Mesenchymal stem cell (in vitro differentiated cells and primary cell): Measurements from ENCODE around the gene SEPTIN10.
A peak's percentile ranks its signal among the peaks of the same experiment; 100 is the strongest.

Experiments
- DNase-seq: peaks from one replicate; pipeline ENCODE4 v3.0.0-alpha.2; 2013
- H2AFZ ChIP-seq: one replicate; pipeline ENCODE4 v1.6.1; 2013; ENCODE audit warnings: low read depth, mild to moderate bottlenecking, control low read depth, inconsistent platforms, low read length, moderate library complexity
- H2AK5ac ChIP-seq: 2 replicates; pipeline ENCODE4 v1.6.1; 2013; ENCODE audit warnings: low read length, moderate library complexity, mild to moderate bottlenecking, inconsistent platforms; ENCODE audit not compliant: severe bottlenecking
- H2BK120ac ChIP-seq: one replicate; pipeline ENCODE4 v1.6.1; 2013; ENCODE audit warnings: low read depth, mild to moderate bottlenecking, inconsistent platforms, low read length, moderate library complexity
- H2BK12ac ChIP-seq, 2 experiments: one replicate each; pipeline ENCODE4 v1.6.1; 2013; ENCODE audit warnings: inconsistent platforms in 2 of 2, low read length in 2 of 2, mild to moderate bottlenecking in 2 of 2, moderate library complexity in 2 of 2, control low read depth in 1 of 2
- H2BK15ac ChIP-seq: one replicate; pipeline ENCODE4 v1.6.1; 2013; ENCODE audit warnings: mild to moderate bottlenecking, low read depth, inconsistent platforms; ENCODE audit not compliant: poor library complexity, severe bottlenecking
- H2BK5ac ChIP-seq: 2 replicates; pipeline ENCODE4 v1.6.1; 2013; ENCODE audit warnings: low read depth, mild to moderate bottlenecking, low read length, control low read depth, inconsistent platforms; ENCODE audit not compliant: poor library complexity, severe bottlenecking
- H3K14ac ChIP-seq, 2 experiments: one replicate each; pipeline ENCODE4 v1.6.1; 2013; ENCODE audit warnings: inconsistent platforms in 2 of 2, low read length in 2 of 2, control low read depth in 1 of 2, mild to moderate bottlenecking in 1 of 2, moderate library complexity in 1 of 2
- H3K18ac ChIP-seq, 2 experiments: one replicate each; pipeline ENCODE4 v1.6.1; 2013; ENCODE audit warnings: inconsistent platforms in 2 of 2, low read length in 2 of 2, control low read depth in 1 of 2, low read depth in 1 of 2, mild to moderate bottlenecking in 1 of 2
- H3K23ac ChIP-seq, 2 experiments: one replicate each; pipeline ENCODE4 v1.6.1; 2013; ENCODE audit warnings: inconsistent platforms in 2 of 2, low read length in 2 of 2, mild to moderate bottlenecking in 2 of 2, moderate library complexity in 2 of 2, control low read depth in 1 of 2
- H3K27ac ChIP-seq: 2 replicates; pipeline ENCODE4 v1.5.1; 2013; ENCODE audit warnings: mild to moderate bottlenecking, moderate library complexity, low read length, control low read depth, inconsistent platforms; ENCODE audit not compliant: poor library complexity, severe bottlenecking
- H3K27me3 ChIP-seq, 2 experiments: 2 replicates each; pipeline versions ENCODE4 v1.6.1 to v1.7.0; 2013; ENCODE audit warnings: low read length in 2 of 2, mild to moderate bottlenecking in 2 of 2, moderate library complexity in 2 of 2, control low read depth in 1 of 2, inconsistent platforms in 1 of 2; ENCODE audit not compliant: control insufficient read depth in 1 of 2, insufficient read depth in 1 of 2
- H3K36me3 ChIP-seq, 2 experiments: 2 replicates each; pipeline versions ENCODE4 v1.6.1 to v1.7.0; 2013; ENCODE audit warnings: low read length in 2 of 2, control low read depth in 1 of 2, inconsistent platforms in 1 of 2, low read depth in 1 of 2, mild to moderate bottlenecking in 1 of 2; ENCODE audit not compliant: insufficient read depth in 2 of 2, control insufficient read depth in 1 of 2
- H3K4ac ChIP-seq, 2 experiments: one replicate each; pipeline ENCODE4 v1.6.1; 2013; ENCODE audit warnings: inconsistent platforms in 2 of 2, low read length in 2 of 2, mild to moderate bottlenecking in 2 of 2, moderate library complexity in 2 of 2, control low read depth in 1 of 2, low read depth in 1 of 2
- H3K4me1 ChIP-seq: 2 replicates; pipeline ENCODE4 v1.6.1; 2013; ENCODE audit warnings: low read depth, low read length, control low read depth; ENCODE audit not compliant: control insufficient read depth, insufficient read depth
- H3K4me2 ChIP-seq: 2 replicates; pipeline ENCODE4 v1.6.1; 2013; ENCODE audit warnings: low read length, mild to moderate bottlenecking, inconsistent platforms; ENCODE audit not compliant: poor library complexity, severe bottlenecking
- H3K4me3 ChIP-seq, 2 experiments: 2 replicates each; pipeline versions ENCODE4 v1.5.1 to v1.7.0; 2013; ENCODE audit warnings: low read length in 2 of 2, mild to moderate bottlenecking in 2 of 2, control low read depth in 1 of 2, low read depth in 1 of 2; ENCODE audit not compliant: insufficient read depth in 1 of 2
- H3K79me1 ChIP-seq: replicated peaks from 2 replicates; pipeline ENCODE4 v1.6.1; 2013; ENCODE audit warnings: mild to moderate bottlenecking, control low read depth, low read length, inconsistent platforms; ENCODE audit not compliant: poor library complexity, severe bottlenecking
- H3K9ac ChIP-seq: 2 replicates; pipeline ENCODE4 v1.7.0; 2013; ENCODE audit warnings: mild to moderate bottlenecking, low read length, moderate library complexity
- H3K9me3 ChIP-seq: 2 replicates; pipeline ENCODE4 v1.7.0; 2013; ENCODE audit warnings: mild to moderate bottlenecking, low read length; ENCODE audit not compliant: control insufficient read depth
- H4K8ac ChIP-seq: one replicate; pipeline ENCODE4 v1.6.1; 2013; ENCODE audit warnings: inconsistent platforms, mild to moderate bottlenecking, low read length, moderate library complexity
- H4K91ac ChIP-seq: one replicate; pipeline ENCODE4 v1.6.1; 2013; ENCODE audit warnings: mild to moderate bottlenecking, low read length, inconsistent platforms
- WGBS: methylation state at CpG from one replicate; pipeline ENCODE4 v1.1.7; 2013; ENCODE audit warnings: mixed read lengths; 5-methylcytosine and 5-hydroxymethylcytosine counted together

SEPTIN10 gene

GRCh38 chr2:109513749-109514588 lies 99.8 kb downstream of the SEPTIN10 start:
- H3K9ac ChIP-seq: peak overlapping the region; percentile 92
- DNase-seq: peak; percentile 91
- 53% methylated on average over 20 of the region's 20 CpGs for WGBS
- H2BK5ac ChIP-seq: no peak overlapping the region
- H3K9me3 ChIP-seq: peaks cover 4% of the 10 kb centered on the region
- H4K91ac ChIP-seq: no peak overlapping the region
- H3K23ac ChIP-seq: no peak overlapping the region
- H2BK120ac ChIP-seq: no peak overlapping the region
- H3K4me1 ChIP-seq: peaks cover 13% of the 10 kb centered on the region
- H3K4ac ChIP-seq: no peak overlapping the region
- H3K27me3 ChIP-seq: peaks cover 0 to 30% of the 10 kb centered on the region in 2 experiments
- H3K14ac ChIP-seq: peak overlapping the region in 1 of 2 experiments; percentile 2
- no peak overlapping the region for H2AK5ac ChIP-seq
- peak overlapping the region; percentile 1 for H4K8ac ChIP-seq
- no peak overlapping the region for H3K18ac ChIP-seq
- H2BK12ac ChIP-seq: no peak overlapping the region
- no peak overlapping the region for H3K27ac ChIP-seq
- no peak overlapping the region for H3K4me2 ChIP-seq
- H3K36me3 ChIP-seq: no peaks in the 10 kb centered on the region
- H3K79me1 ChIP-seq: no peaks in the 10 kb centered on the region
- no peak overlapping the region for H2BK15ac ChIP-seq
- peak overlapping the region in 1 of 2 experiments; percentile 49 for H3K4me3 ChIP-seq
- H2AFZ ChIP-seq: no peak overlapping the region

GRCh38 chr2:109513230-109513629 lies 100.5 kb downstream of the SEPTIN10 start:
- H2BK120ac ChIP-seq: no peak overlapping the region
- no peak overlapping the region for H3K18ac ChIP-seq
- no peak overlapping the region for H3K4me2 ChIP-seq
- H3K4ac ChIP-seq: no peak overlapping the region
- H3K36me3 ChIP-seq: no peaks in the 10 kb centered on the region
- no peak overlapping the region for H2BK12ac ChIP-seq
- no peak for DNase-seq
- H3K9ac ChIP-seq: no peak overlapping the region
- H4K91ac ChIP-seq: no peak overlapping the region
- H3K79me1 ChIP-seq: no peaks in the 10 kb centered on the region
- H3K23ac ChIP-seq: no peak overlapping the region
- H3K4me1 ChIP-seq: peaks cover 13% of the 10 kb centered on the region
- H4K8ac ChIP-seq: no peak overlapping the region
- H3K14ac ChIP-seq: peak overlapping the region in 1 of 2 experiments; percentile 2
- no peak overlapping the region for H2BK15ac ChIP-seq
- no peak overlapping the region for H3K4me3 ChIP-seq
- WGBS: 99% methylated on average over 5 of the region's 5 CpGs
- no peak overlapping the region for H2AK5ac ChIP-seq
- H2BK5ac ChIP-seq: no peak overlapping the region
- H3K9me3 ChIP-seq: peaks cover 7% of the 10 kb centered on the region
- H3K27me3 ChIP-seq: peaks cover 0 to 32% of the 10 kb centered on the region in 2 experiments
- H2AFZ ChIP-seq: no peak overlapping the region
- H3K27ac ChIP-seq: no peak overlapping the region

GRCh38 chr2:109512076-109512475 lies 101.7 kb downstream of the SEPTIN10 start:
- Histone ChIP-seq H3K23ac (no peak overlapping the region), H3K27me3 (peaks cover 0 to 35% of the 10 kb centered on the region in 2 experiments), H4K8ac (no peak overlapping the region), H2AFZ (no peak overlapping the region), H3K79me1 (no peaks in the 10 kb centered on the region), H3K9ac (no peak overlapping the region), H3K18ac (no peak overlapping the region), H3K9me3 (peaks cover 7% of the 10 kb centered on the region), H3K4me1 (peaks cover 13% of the 10 kb centered on the region), H2BK15ac (no peak overlapping the region), H2BK120ac (no peak overlapping the region), H3K27ac (no peak overlapping the region), H4K91ac (no peak overlapping the region), H3K4me2 (no peak overlapping the region), H2AK5ac (no peak overlapping the region), H3K4ac (no peak overlapping the region), H3K14ac (no peak overlapping the region), H2BK5ac (no peak overlapping the region), H3K36me3 (peaks cover 0 to under 1% of the 10 kb centered on the region in 2 experiments), H3K4me3 (no peak overlapping the region), H2BK12ac (no peak overlapping the region)
- no peak for DNase-seq
- WGBS: 87% methylated on average over 5 of the region's 5 CpGs

- Histone ChIP-seq H2BK5ac (no peak overlapping the region), H3K79me1 (no peaks in the 10 kb centered on the region), H3K14ac (peak overlapping the region in 1 of 2 experiments; percentile 35), H3K4me2 (no peak overlapping the region), H3K27me3 (peaks cover 0 to 35% of the 10 kb centered on the region in 2 experiments), H3K36me3 (peaks cover 0 to 4% of the 10 kb centered on the region in 2 experiments), H4K8ac (no peak overlapping the region), H3K4ac (no peak overlapping the region), H3K27ac (no peak overlapping the region), H2AFZ (no peak overlapping the region), H3K18ac (no peak overlapping the region), H3K23ac (no peak overlapping the region), H2BK120ac (no peak overlapping the region), H3K4me3 (no peak overlapping the region), H2AK5ac (no peak overlapping the region), H3K9me3 (peaks cover 7% of the 10 kb centered on the region), H3K4me1 (peaks cover 14% of the 10 kb centered on the region), H3K9ac (no peak overlapping the region), H2BK15ac (no peak overlapping the region), H2BK12ac (peak overlapping the region in 1 of 2 experiments; percentile 55), H4K91ac (no peak overlapping the region)
- 81% methylated on average over 3 of the region's 3 CpGs for WGBS
- no peak for DNase-seq
These were observed 102.6 kb downstream of the SEPTIN10 start for GRCh38 chr2:109511168-109511567.
